ENCODE measurements around the gene FGD3.
"Not testable (repeated sequence)": the region's sequence is repeated elsewhere in the genome, so short reads cannot be mapped to it uniquely, and the experiment has no call there.

The FGD3 gene, protein sequence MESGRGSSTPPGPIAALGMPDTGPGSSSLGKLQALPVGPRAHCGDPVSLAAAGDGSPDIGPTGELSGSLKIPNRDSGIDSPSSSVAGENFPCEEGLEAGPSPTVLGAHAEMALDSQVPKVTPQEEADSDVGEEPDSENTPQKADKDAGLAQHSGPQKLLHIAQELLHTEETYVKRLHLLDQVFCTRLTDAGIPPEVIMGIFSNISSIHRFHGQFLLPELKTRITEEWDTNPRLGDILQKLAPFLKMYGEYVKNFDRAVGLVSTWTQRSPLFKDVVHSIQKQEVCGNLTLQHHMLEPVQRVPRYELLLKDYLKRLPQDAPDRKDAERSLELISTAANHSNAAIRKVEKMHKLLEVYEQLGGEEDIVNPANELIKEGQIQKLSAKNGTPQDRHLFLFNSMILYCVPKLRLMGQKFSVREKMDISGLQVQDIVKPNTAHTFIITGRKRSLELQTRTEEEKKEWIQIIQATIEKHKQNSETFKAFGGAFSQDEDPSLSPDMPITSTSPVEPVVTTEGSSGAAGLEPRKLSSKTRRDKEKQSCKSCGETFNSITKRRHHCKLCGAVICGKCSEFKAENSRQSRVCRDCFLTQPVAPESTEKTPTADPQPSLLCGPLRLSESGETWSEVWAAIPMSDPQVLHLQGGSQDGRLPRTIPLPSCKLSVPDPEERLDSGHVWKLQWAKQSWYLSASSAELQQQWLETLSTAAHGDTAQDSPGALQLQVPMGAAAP

DNA sequence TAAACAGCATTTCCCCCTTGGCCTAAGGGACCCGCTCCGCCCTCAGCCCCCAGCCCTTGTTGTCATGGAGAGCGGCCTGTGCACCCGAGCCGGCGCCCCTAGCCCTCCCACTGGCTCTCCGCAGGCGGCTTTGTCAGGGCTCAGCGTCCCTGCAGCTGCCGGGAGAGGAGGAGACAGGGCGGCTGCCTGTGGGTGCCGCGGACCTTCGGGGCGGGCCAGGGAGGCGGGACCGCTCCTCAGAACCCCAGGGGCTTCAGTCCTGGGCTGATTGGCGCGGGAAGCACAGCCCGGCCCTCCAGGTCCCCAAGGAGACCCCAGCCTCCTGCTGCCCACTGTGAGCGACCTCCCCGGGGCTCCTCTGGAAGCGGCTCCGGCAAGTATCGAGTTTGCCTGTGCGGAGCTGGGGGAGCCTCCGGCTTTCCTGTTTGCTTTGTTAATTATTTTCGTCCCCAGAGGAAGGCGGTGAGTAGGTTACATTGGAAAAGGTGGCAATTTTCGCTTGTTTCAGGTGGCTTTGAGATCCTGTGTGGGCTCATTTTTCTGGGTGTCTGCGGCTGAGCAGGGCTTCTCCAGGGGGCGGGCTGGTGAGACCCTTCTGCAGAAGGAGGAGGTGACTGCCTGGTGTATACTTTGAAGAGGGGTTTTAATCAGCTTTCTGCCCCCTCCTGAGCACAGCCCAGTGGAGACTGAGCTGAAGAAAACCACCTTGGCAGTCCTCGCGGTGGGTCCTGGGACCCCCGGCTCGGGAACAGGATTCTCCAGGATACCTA, at the start of gene FGD3:
Gene FGD3, plus strand, starts transcription at position 256 of the 770 bp plus-strand sequence. CDS start 28,734 bp downstream, outside the sequence.
- DNase-seq: peak in 1 of 14 donors; percentile 40

DNA sequence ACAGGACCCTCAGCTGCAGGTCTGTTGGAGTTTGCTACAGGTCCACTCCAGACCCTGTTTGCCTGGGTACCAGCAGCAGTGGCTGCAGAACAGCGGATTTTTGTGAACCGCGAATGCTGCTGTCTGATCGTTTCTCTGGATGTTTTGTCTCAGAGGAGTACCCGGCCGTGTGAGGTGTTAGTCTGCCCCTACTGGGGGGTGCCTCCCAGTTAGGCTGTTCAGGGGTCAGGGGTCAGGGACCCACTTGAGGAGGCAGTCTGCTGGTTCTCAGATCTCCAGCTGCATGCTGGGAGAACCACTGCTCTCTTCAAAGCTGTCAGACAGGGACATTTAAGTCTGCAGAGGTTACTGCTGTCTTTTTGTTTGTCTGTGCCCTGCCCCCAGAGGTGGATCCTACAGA, 42.2 kb upstream of the FGD3 start:
- not testable (repeated sequence) for DNase-seq

DNA sequence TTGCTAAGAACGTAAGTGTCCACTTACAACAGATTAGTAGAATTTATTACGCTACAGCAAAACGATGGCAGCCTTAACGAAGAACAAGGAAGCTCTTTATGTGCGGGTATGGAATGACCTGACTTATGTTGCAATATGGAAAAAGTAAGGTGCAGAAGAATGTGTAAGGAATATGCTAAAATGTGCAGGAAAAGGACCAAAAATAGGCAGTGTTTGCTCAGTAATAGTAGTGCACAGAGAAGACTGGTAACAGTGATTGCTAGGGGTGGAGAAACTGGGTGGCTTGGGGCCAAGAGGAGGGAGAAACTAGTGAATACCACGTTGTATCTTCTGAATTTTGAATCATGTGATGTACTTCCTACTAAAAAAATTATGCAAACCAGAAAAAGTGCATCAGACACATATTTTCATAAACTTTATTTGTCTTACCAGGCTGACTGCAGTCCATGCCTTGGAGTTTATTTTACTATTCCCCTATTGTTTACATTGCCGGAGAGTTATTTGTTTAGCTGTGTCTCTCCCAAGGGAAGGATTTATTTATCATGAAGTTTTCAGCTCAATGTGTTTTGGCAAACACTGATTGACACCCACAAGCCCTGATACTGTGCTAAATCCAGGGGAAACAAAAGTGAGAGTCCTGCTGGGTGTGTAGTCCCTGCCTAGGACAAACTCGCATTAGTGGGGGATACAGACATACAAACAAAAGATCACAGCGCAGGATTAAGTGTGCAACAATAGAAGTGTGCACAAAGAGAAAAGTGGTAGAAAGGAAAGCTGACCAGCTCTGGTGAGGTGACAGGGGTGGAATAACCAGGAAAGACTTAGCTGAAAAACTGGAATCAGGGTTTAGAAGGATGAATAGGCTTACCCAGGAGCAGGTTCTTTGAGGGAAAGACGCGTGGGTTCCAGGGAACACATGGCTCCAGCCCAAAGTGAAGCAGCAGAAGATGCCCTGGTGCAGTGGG, 35.5 kb upstream of the FGD3 start:
- no peak for DNase-seq

DNA sequence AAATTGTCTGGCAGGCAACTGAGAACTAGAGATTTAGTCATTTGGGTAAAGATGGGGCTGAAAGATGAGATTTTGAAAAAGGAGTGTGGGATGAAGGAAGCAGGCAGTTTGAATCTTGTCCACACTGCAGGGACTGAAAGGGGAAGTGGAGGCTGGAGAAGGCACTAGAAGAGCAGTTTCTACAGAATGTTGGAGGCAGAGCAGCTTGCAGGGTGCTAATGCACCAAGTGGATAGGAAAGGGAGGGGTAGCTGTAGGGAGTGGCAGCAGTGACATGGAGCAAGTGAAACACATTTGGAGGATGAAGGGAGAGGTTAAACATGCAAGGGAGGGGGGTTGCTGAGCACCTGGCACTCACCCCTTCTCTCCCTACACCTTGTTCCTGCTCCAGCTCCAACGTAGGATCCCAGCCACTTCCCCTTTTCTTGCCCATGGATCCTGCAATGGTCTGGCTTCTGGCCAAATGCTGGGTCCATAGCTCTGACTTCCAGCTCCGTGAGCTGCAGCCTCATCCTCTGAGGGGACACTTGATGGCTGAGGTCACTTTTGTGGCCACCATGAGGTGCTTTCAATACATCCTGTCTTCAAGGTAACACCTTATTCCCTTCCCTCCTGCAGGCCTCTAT, 30.0 kb upstream of the FGD3 start:
- no peak for DNase-seq

DNA sequence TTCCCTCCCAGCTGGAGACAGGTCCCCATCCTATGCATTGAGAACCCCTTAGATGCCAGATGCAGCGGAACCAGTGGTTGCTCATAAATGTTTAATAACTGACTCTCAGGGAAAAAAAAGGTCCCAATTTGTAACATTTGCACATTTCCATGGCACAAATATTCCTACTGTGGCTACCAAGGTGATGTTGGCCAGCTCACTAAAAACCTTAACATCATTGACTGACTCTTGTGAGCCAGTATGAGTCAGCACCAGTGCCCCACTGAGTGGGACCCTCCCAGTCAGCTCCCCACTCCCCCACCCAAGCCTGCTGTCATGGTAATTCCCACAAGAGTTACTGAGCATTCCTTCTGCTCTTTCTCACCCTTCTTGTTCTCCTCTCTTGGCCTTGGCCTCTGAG, 26.9 kb upstream of the FGD3 start:
- DNase-seq: peak in 1 of 14 donors; percentile 33

DNA sequence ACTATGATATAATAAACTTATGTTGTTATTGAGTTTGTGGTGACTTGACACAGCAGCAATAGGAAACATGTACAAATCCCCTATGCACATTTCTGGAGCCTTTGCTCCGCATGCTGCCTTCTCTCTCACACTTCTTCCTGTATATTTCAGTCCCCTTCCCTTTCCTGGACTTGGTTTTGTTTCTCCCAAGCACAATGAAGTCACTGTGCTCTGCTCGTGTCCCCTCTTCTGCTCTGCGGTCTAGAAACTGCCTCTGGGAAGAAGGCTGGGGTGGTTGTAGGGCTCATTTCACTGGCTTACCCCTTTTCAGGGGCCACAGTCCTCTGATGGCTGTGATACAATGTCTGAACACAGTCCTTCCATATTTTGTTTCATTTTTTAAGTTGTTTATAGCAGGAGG, 15.7 kb upstream of the FGD3 start:
- DNase-seq: no peak

DNA sequence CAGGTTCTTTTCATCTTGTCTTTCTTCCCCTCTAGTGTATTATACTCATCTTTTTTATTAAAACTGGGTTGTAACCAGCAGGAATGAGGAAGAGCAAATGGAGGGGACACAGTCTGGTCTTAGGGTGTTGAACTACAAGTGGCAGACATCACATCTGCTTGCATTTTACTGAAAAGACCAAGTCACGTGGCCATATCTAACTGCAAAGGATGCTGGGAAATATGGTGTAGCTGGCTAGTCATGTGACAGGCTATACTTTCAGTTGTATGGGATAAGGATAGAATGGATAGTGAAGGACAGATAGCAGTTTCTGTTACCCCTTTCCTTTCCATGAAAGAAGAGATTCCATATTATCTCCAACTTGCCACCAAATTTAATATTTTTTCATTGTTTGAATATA, 13.0 kb upstream of the FGD3 start:
- DNase-seq: no peak

DNA sequence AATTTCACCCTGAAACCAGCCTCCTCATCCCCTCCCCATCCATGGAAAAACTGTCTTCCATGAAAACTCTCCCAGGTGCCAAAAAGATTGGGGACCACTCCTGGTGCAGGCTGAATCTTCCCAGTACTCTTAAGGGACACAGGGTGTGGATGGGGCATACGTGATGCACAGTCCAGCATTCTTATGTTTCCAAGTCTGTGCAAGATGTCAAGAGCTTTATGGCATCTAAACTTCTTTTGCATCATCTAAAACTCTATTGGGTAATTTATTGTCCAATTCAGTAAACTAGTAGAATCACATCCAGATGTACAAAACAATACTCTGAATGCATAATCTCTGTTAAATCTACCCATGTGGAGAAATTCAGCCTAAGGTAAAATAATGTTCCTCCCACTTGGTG, 9.3 kb upstream of the FGD3 start:
- no peak for DNase-seq

DNA sequence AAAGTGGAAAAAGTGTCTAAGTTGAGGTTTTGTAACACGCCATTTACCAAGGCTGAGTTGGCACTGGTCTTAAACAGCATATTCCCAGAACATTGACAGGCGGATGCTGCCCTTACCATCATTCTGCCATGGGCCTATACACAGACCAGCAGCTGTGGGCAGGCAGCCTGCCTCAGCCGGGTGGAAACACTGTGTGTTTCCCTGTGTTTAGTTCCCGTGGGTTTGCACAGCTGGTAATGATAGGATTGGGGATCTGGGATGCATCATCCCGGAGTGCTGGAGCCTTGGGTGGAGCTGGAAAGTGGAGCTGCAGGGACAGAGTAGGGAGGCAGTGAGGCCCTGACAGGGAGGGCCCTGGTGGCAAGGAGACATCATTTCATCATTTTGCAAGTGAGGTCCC, 5.5 kb upstream of the FGD3 start:
- DNase-seq: no peak

DNA sequence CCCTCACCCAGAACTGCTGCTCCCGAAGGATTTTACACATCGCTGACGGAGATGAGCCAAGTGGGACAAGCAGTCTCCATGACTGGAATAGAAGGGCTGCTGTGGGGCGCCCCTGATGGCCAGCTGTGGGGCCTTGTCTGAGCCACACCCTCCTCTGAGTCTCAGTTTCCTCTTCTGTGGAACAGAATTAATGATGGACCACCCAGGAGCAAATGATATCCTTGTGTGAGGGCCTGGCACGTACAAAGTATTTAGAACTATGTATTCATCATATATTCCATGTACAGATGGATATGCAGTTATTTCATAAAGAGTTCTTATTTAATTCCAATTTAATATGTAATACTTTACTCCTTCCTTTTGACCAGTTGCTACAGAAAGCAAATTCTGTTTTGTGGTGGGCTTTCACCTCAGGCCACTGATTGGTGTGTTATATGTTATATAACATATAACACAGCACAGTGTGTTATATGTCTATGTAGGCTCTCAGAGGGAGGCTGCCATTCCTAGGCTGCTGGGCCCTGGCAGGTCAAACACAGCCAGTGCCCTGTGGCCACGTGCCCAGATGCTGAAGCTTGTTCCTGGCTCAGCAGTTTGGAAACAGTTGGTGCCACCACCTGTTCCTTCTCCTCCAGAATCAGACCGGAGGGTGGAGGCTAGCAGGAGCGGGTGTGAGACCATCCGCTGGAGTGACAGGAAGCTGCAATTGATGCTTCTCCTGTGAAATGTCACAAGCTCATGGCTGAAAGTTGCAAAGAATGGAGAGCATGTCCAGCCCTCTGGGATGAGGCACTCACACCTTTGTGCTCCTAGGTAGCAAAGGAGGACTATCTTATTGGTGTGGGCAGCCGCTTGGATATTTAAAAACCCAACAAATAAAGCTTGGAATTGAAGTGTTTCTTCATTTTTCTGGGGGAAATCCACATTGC, 4.4 kb upstream of the FGD3 start:
- DNase-seq: peak in 1 of 14 donors; percentile 70

DNA sequence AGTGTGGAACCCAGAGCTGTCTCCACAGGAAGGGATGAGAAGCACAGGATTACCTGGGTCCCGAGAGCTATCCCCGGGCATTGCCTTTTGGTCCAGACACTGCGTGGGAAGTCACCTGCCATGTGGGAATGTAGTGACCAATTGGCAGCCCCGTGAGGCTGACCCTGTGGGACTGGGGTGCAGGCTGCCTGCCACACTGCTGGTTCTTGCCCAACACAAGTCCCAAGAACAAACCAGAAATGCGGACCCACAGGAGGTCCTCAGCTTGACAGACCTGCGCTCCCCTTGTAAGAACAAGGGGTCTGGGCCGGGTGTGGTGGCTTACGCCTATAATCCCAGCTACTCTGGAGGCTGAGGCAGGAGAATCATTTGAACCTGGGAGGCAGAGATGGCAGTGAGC, 2.4 kb upstream of the FGD3 start:
- DNase-seq: no peak

DNA sequence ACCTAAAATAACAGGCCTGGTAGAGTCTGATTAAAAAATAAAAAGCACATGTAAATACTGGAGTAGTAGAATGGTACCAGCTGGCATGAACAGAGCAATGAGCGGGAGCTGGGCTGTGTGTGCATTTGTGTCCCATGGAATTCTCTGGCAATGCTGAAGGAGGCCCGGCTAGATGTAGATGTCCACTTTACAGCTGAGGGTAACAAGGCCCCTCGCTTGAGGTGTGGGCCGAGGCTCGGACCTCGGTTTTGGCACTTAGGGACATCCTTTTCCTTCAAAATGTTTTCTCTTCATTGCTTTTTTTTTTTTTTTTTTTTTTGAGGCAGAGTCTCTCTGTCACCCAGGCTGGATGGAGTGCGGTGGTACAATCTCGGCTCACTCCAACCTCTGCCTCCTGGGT, 1.5 kb upstream of the FGD3 start:
- no peak for DNase-seq

DNA sequence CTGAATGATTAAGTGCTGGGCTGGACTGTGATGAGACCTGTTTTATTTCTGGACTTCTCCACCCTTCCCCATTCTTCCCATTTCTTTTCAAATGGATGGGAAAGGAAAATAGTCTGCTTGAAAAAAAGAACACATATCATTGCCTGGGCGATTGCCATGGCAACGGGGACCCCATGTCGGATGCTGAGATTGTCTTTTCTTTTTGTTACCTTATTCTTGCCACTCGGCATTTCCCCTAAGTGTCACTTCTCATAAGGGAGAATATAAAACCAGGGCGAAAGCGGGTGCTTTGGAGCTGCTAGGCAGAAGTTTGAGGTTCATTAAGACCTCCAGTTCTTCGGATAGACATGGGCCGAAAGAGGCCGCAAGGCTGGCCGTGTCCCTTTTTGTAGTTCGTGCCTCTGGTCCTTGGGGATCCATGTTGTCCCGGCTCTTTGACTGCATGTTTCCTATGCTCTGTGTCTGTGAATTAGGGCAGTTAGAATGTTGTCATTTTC, 763 bp downstream of the FGD3 start:
- DNase-seq: no peak

DNA sequence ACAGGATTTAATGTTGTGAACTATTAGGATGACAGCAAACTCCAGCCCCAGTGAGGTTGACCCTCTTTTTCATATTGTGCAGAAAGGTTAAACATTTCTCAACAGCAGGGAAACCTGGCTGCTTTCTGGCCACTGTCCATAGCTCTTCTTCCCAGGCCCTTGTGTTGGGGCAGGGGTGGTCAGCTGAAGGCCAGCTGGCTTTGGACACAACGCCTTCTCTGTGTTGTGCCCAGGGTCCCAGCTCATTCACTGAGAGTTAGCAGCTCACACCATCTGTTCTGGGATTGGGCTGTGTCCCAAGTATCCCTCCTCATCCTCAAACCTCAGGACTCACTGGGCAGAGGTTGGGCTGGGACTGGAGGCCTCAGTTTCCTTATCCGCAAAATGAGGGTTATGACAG, 1.3 kb downstream of the FGD3 start:
- no peak for DNase-seq

DNA sequence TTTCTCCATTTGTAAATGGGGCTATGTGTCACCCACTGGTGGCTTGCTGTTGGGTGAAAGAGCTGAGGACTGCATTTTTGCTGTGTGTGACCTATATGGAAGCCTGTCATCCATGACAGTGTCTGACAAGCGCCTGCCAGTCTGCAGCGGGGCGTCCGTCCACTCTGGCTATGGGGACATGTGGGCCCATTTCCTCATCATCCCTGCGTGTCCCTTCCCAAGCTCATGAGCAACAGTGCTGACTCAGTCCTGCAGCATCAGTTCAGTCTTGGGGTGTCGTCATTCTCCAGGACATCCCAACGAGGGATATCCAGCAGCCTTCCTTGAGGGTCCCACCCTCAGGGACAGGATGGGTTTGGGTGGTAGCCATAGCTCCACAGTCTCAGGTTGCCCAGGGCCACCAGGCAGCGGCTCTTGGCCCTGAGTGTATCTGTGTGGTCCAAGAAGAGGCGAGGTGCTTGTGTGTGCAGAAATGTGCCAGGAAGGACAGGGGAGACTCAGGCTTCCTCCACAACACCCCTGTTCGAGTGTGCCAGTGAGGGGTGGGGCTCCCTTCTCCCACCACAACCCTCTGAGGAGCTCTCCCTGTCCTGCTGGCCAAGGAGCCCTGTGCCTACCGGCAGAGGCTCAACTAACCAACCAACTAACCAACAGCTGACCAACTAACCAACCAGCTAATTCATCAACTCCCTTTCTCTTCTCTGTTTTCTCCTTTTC, 2.1 kb downstream of the FGD3 start:
- DNase-seq: no peak

DNA sequence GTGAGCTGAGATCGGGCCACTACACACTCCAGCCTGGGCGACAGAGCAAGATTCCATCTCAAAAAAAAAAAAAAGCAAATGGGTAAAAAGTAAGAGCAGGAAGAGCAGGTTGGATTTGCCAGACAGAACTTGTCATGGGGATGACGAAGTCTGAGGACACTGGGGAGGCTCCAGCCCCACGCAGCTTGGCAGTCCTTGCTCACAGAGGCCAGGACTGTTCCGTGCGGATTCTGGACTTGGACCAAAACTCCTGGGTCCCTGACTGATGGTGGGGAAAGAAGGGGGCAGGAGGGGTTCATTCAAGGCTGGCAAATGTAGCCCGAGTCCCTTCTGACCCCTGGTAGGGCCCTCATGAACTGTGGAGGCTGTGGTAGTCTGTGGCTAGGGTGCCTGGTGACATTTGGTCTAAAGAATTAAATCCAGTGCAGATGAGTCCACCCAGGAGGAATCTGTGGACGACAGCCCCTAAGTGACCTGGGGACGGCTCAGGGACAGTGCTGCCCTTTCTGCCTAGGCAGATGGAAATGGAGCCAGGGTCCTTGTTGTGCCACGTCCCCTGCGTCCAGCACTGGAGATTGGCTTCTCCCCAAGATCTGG, 3.1 kb downstream of the FGD3 start:
- DNase-seq: peak in 1 of 14 donors; percentile 61

DNA sequence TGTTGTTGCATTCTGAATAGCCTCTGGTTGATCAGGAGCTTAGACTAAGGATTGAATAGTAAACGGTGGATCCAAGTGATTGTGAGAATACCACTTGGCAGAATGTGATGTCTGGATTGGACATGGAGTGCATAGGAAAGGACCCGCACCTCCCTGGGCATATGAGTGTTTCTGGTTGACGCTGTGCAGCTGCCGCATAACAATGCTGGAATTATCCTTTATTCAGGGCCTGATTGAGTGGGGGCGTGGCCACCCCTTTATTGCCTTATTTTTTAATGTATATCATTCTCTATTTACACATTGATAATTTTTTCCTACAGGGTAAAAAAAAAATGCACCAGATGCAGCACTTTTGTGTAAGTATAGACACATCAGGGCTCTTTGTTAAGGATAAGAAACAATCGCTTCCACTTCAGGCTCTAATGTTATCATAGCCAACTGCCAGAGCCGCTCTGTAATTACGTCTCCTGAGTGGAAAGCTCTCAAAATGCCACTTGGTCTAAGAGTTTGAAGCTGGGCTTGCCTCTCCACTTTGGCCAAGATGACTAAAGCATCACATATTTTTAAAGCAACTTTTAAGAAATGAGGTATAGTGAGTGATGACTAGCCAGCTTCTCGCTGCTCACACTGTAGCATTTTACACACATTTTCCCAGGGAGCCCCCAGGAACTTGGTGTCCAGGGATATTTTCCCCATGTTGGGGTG, 5.7 kb downstream of the FGD3 start:
- DNase-seq: no peak

All from C1 segment of cervical spinal cord (tissue), 14 donors.